Measurements from ENCODE around the gene MX1. TPM values are rescaled to one million over a fixed set of nuclear protein-coding genes. Genes with fewer than 3 reads are reported as not detected.
"Not testable (repeated sequence)": the region's sequence is repeated elsewhere in the genome, so short reads cannot be mapped to it uniquely, and the experiment has no call there.

Gene MX1
- total RNA-seq, 2 experiments from 2014 or later: 82.3 to 86.3 TPM

DNA sequence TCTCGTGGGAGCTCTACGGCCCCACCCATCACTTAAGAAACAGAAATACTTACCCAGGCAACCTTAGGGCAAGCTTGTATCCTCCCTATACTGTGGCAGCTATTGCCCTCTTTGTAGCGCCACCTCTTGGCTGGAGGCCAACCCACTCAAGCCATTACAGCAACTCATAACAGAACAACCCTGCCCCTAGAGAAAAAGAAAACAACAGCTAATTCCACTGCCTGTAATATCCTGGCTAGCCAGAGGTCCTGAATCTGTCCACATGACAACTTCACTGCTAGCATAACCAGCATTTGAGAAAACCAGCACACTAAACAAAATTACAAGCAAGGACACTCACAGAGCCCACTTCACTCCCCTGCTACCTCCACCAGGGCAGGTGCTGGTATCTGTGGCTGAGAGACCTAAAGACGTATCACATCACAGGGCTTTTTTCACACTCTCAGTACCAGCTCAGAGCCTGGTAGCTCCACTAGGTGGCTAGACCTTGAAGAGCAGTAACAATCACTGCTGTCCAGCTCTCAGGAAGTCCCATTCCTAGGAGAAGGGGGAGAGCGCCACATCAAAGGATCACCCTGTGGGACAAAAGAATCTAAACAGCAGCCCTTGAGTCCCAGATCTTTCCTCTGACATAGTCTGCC is 14.5 kb upstream of the MX1 start:
- H3K27ac Mint-ChIP-seq: no peak overlapping the region
- no peaks in the 10 kb centered on the region for H3K27me3 ChIP-seq (ENCODE audit: control insufficient read depth in 1 of 2, insufficient read depth in 2 of 2, low read length in 2 of 2)
- H3K4me3 Mint-ChIP-seq: no peak overlapping the region
- intact Hi-C loops (cut with DNase I, micrococcal nuclease): no loop called here
- H3K4me3 ChIP-seq (ENCODE audit: low read length): no peak overlapping the region
- peaks cover 17% of the 10 kb centered on the region for H3K9me3 Mint-ChIP-seq
- ATAC-seq (ENCODE audit: poor library complexity) (peak; percentile 48), DNase-seq (peak in 4 of 14 experiments; percentile 32 to 60 (median 36))
- H3K4me1 Mint-ChIP-seq (ENCODE audit: low read depth): no peaks in the 10 kb centered on the region
- peaks cover 60% of the 10 kb centered on the region for H3K36me3 Mint-ChIP-seq (ENCODE audit: low read depth)
- ChIA-PET CTCF (interaction anchor here (1.1 kb wide), 1 partner anchor 129 kb away, joined by 4 read pairs; no protein-coding TSS in a partner anchor), POLR2A (interaction anchor here (1.0 to 2.4 kb wide), 4 partner anchors 8 to 128 kb away, joined by 3 to 9 read pairs (median 4); partner anchors contain the start of gene MX1)
- H3K27me3 Mint-ChIP-seq: no peaks in the 10 kb centered on the region
- peaks cover 36% of the 10 kb centered on the region for H3K36me3 ChIP-seq (ENCODE audit: insufficient read depth, low read length)
- H3K4me1 ChIP-seq (ENCODE audit: insufficient read depth, low read length): no peaks in the 10 kb centered on the region
- peaks cover 9 to 13% of the 10 kb centered on the region in 2 experiments for H3K9me3 ChIP-seq (ENCODE audit: control insufficient read depth in 1 of 2, insufficient read depth in 1 of 2, low read length in 2 of 2)
- TF ChIP-seq, protein P1, sequence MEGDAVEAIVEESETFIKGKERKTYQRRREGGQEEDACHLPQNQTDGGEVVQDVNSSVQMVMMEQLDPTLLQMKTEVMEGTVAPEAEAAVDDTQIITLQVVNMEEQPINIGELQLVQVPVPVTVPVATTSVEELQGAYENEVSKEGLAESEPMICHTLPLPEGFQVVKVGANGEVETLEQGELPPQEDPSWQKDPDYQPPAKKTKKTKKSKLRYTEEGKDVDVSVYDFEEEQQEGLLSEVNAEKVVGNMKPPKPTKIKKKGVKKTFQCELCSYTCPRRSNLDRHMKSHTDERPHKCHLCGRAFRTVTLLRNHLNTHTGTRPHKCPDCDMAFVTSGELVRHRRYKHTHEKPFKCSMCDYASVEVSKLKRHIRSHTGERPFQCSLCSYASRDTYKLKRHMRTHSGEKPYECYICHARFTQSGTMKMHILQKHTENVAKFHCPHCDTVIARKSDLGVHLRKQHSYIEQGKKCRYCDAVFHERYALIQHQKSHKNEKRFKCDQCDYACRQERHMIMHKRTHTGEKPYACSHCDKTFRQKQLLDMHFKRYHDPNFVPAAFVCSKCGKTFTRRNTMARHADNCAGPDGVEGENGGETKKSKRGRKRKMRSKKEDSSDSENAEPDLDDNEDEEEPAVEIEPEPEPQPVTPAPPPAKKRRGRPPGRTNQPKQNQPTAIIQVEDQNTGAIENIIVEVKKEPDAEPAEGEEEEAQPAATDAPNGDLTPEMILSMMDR (IDR thresholded peaks at IDR 0.05): no peak
- H3K27ac ChIP-seq (ENCODE audit: low read depth in 1 of 2, low read length in 2 of 2): no peak overlapping the region

DNA sequence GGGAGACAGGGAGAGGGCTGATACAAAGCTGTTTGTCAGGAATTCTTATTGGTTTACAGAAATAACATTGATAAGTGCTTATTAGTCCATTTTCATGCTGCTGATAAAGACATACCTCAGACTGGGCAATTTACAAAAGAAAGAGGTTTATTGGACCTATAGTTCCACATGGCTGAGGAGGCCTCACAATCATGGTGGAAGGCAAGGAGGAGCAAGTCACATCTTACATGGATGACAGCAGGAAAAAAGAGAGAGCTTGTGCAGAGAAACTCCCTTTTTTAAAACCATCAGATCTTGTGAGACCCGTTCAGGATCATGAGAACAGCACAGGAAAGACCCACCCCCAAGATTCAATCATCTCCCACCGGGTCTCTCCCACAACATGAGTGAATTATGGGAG is 8.5 kb upstream of the MX1 start:
- H3K9me3 ChIP-seq (ENCODE audit: control insufficient read depth in 1 of 2, insufficient read depth in 1 of 2, low read length in 2 of 2); H3K4me3 ChIP-seq (ENCODE audit: low read length); H3K36me3 ChIP-seq (ENCODE audit: insufficient read depth, low read length); H3K27me3 ChIP-seq (ENCODE audit: control insufficient read depth in 1 of 2, insufficient read depth in 2 of 2, low read length in 2 of 2); ATAC-seq (ENCODE audit: poor library complexity); H3K36me3 Mint-ChIP-seq (ENCODE audit: low read depth); H3K27ac ChIP-seq (ENCODE audit: low read depth in 1 of 2, low read length in 2 of 2); intact Hi-C loops (cut with DNase I, micrococcal nuclease); DNase-seq; H3K27me3 Mint-ChIP-seq: not testable (repeated sequence)
- peaks cover 11% of the 10 kb centered on the region for H3K4me1 ChIP-seq (ENCODE audit: insufficient read depth, low read length)
- CTCF ChIA-PET: interaction anchor here (0.9 kb wide), 1 partner anchor 134 kb away, joined by 3 read pairs; no protein-coding TSS in a partner anchor
- POLR2A ChIA-PET: interaction anchor here (1.9 kb wide), 1 partner anchor 8 kb away, joined by 11 read pairs; the partner anchor contains the start of gene MX1
- Mint-ChIP-seq H3K27ac (peak overlapping the region; percentile 88), H3K4me3 (peak overlapping the region; percentile 14), H3K4me1 (ENCODE audit: low read depth) (peaks cover 21% of the 10 kb centered on the region), H3K9me3 (peaks cover 15% of the 10 kb centered on the region)

GRCh38 chr21:41418393-41418792 is 7.6 kb upstream of the MX1 start:
- Histone ChIP-seq H3K4me1 (ENCODE audit: insufficient read depth, low read length) (peaks cover 12% of the 10 kb centered on the region), H3K27me3 (ENCODE audit: control insufficient read depth in 1 of 2, insufficient read depth in 2 of 2, low read length in 2 of 2) (no peaks in the 10 kb centered on the region), H3K4me3 (ENCODE audit: low read length) (no peak overlapping the region), H3K36me3 (ENCODE audit: insufficient read depth, low read length) (no peaks in the 10 kb centered on the region), H3K27ac (ENCODE audit: low read depth in 1 of 2, low read length in 2 of 2) (no peak overlapping the region), H3K9me3 (ENCODE audit: control insufficient read depth in 1 of 2, insufficient read depth in 1 of 2, low read length in 2 of 2) (no peaks in the 10 kb centered on the region)
- Mint-ChIP-seq H3K4me3 (peak overlapping the region; percentile 65), H3K4me1 (ENCODE audit: low read depth) (peaks cover 30% of the 10 kb centered on the region), H3K9me3 (peaks cover 7% of the 10 kb centered on the region), H3K27ac (peak overlapping the region; percentile 88), H3K27me3 (no peaks in the 10 kb centered on the region), H3K36me3 (ENCODE audit: low read depth) (no peaks in the 10 kb centered on the region)
- peak in 1 of 14 experiments; percentile 29 for DNase-seq
- no peak for ATAC-seq (ENCODE audit: poor library complexity)
- intact Hi-C loops (cut with DNase I, micrococcal nuclease): no loop called here
- TF ChIP-seq, protein P1 (IDR thresholded peaks at IDR 0.05): no peak
- POLR2A ChIA-PET: interaction anchor here (0.7 to 2.2 kb wide), 3 partner anchors 8 to 49 kb away, joined by 3 to 15 read pairs (median 11); partner anchors contain the start of gene MX1
- CTCF ChIA-PET: interaction anchor here (0.9 kb wide), 1 partner anchor 135 kb away, joined by 3 read pairs; no protein-coding TSS in a partner anchor

Measured in CD4-positive, alpha-beta T cell (primary cell).